CD4-positive, alpha-beta T cell treated with Interleukin-2 at 100 ng/mL for 4 hours (primary cell): ENCODE data around the gene CD200R1.

Source experiments
- DNase-seq: peaks from one replicate; pipeline ENCODE4 v3.0.0-alpha.2; 2020; ENCODE audit warnings: low spot score

CD200R1 gene

DNA sequence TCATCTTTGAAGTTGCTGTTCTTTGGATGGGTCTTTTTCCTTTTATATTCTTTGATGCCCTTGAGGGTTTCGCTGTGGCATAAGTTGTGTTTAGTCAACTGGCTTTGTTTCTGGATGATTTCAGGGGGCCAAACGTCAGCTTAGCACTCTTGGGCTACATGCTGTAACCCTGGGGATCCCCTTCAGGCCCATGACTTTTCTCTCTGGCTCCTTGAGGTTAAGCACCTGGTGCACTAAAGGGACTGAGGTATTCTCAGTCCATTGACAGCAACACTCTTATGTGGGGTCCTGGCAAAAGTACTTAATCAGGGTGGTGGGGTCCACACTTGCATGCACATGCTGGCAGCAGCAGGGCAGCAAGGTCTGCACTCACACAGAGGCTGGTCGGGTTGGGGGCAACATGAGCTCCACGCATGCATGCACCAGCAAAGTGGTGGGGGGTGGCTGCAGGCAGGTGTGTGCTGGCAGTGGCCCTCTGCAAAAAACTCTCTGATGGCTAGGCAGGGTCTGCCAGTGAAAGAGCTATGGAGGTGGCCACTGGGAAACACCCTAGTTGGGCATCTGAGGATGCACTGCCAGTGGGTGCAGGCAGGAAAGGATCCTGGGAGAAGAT, 90.1 kb downstream of the CD200R1 start:
- DNase-seq: no peak

DNA sequence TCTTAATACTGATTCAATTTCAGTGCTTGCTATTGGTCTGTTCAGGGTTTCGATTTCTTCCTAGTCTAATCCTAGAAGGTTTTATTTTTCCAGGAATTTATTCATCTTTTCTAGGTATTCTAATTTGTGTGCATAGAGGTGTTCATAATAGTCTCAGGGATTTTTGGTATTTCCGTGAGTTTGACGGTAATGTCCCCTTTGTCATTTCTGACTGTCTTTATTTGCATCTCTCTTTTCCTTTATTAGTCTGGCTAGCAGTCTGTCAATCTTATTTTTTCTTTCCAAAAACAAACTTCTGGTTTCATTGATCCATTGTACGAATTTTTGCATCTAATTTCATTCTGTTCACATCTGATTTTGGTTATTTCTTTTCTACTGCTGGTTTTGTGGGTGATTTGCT, 93.0 kb downstream of the CD200R1 start:
- no peak for DNase-seq

DNA sequence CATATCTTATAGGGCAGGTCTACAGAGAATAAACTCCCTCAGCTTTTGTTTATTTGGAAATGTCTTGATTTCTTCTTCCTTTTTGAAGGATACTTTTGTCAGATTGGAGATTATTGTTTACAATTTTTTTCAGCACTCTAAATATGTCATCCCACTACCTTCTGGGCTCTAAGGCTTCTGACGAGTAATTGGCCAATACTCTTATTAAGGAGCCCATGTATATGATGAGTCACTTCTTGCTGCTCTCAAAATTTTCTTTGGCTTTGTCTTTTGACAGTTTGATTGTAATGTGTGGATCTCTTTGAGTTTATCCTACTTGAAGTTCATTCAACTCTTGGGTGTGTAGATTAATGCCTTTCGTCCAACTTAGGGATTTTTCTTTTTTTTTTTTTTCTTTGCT, 99.3 kb downstream of the CD200R1 start:
- no peak for DNase-seq

DNA sequence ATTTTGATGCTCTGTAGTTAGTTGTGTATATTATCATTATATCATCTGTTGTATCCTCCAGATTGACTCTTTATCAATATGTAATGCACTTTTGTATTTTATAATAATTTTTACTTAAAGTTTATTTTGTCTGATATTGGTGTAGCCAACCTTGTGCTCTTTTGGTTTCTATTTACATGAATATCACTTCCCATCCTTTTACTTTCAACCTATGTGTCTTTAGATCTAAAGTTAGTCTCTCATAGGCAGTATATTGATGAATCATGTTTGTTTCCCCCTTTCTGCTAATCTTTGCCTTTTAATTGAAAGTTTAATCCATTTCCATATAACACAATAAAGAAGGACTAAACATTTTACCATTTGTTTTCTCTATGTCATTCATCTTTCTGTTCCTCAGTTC, 100.2 kb downstream of the CD200R1 start:
- no peak for DNase-seq

DNA sequence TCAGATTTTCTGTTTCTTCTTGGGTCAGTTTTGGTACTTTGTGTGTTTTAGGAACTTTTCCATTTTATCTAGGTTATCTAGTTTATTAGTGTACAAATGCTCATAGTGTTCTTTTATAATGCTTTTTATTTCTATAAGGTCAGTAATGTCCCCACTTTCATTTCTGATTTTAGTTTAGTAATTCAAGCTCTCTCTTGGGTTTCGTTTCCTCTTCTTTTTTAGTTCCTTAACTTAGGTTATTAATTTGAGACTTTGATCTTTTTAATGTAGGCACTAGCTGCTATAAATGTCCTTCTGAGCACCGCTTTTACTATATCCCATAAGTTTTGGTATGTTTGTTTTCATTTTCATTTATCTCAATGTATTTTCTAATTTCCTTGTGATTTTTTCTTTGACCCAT, 101.3 kb downstream of the CD200R1 start:
- no peak for DNase-seq

DNA sequence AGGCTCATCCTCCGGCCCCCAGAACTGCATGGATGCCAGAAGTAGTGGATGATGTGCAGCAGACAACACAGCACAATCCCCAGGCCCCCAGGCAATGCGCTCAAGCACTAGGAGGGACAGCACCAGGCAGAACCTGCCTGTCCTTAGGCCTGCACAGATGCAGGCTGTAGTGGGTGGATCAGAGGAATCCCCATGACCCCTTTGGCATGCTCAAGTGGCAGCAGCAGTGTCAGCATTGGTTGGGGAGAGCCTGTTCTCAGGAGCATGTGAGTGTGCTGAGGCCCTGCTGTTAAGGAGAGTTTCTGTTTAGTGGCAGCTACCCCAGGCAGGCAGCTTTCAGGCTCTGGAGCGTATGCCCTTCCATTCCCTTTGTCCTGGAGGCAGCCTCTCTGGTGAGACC, 103.2 kb downstream of the CD200R1 start:
- DNase-seq: no peak
